HG03108 (cell line): Measurements from ENCODE around the gene TOX2.

ENCODE experiments used
- ATAC-seq: cut with Tn5 transposase; IDR thresholded peaks from one replicate; pipeline ENCODE4 v1.9.1; 2021; ENCODE audit warnings: moderate library complexity; ENCODE audit not compliant: unreplicated experiment

TOX2 gene

GRCh38 chr20:43914311-43915210, at the start of gene TOX2:
TOX2 (plus strand) TSS chr20:43914852; CDS start chr20:43914892, 40 bp downstream.
- peak; percentile 41 for ATAC-seq

GRCh38 chr20:43868091-43868490, 46.6 kb upstream of the TOX2 start:
- no peak for ATAC-seq

- ATAC-seq, result no peak
Observed at GRCh38 chr20:43870484-43870883, 44.2 kb upstream of the TOX2 start.

- ATAC-seq, result no peak
Observed at GRCh38 chr20:43878776-43879175, 35.9 kb upstream of the TOX2 start.

GRCh38 chr20:43893930-43894329, 20.7 kb upstream of the TOX2 start:
- no peak for ATAC-seq

- no peak for ATAC-seq
Observed at GRCh38 chr20:43894491-43894890, 20.2 kb upstream of the TOX2 start.

GRCh38 chr20:43895235-43895634, 19.4 kb upstream of the TOX2 start:
- ATAC-seq, result no peak

GRCh38 chr20:43899274-43900120, 15.2 kb upstream of the TOX2 start:
- ATAC-seq, result no peak

GRCh38 chr20:43900121-43900466, 14.6 kb upstream of the TOX2 start:
- no peak for ATAC-seq

GRCh38 chr20:43900496-43900895, 14.2 kb upstream of the TOX2 start:
- no peak for ATAC-seq

- ATAC-seq, result no peak
Observed at GRCh38 chr20:43901296-43901695, 13.4 kb upstream of the TOX2 start.

- no peak for ATAC-seq
Observed at GRCh38 chr20:43903953-43904826, 10.5 kb upstream of the TOX2 start.

GRCh38 chr20:43904827-43905177, 9.8 kb upstream of the TOX2 start:
- no peak for ATAC-seq

GRCh38 chr20:43906505-43907034, 8.1 kb upstream of the TOX2 start:
- ATAC-seq, result no peak

GRCh38 chr20:43909211-43909610, 5.4 kb upstream of the TOX2 start:
- no peak for ATAC-seq

- no peak for ATAC-seq
Observed at GRCh38 chr20:43909720-43910119, 4.9 kb upstream of the TOX2 start.

- ATAC-seq, result no peak
Observed at GRCh38 chr20:43910564-43910963, 4.1 kb upstream of the TOX2 start.

GRCh38 chr20:43911066-43911465, 3.6 kb upstream of the TOX2 start:
- no peak for ATAC-seq

- ATAC-seq, result no peak
Observed at GRCh38 chr20:43913291-43914025, 1.2 kb upstream of the TOX2 start.
